ENCODE measurements around the gene RHBDL2. TPM values are rescaled to one million over a fixed set of nuclear protein-coding genes. Genes with fewer than 3 reads are reported as not detected.
A peak's percentile ranks its signal among the peaks of the same experiment; 100 is the strongest.
"Not testable (repeated sequence)": the region's sequence is repeated elsewhere in the genome, so short reads cannot be mapped to it uniquely, and the experiment has no call there.

Gene RHBDL2
- total RNA-seq, 1 donor from 2014 or later = not detected

GRCh38 chr1:38840281-38840680 lies 101.3 kb downstream of the RHBDL2 start:
- intact Hi-C loops (cut with micrococcal nuclease) = no loop called here
- DNase-seq = no peak
- ATAC-seq = no peak

DNA sequence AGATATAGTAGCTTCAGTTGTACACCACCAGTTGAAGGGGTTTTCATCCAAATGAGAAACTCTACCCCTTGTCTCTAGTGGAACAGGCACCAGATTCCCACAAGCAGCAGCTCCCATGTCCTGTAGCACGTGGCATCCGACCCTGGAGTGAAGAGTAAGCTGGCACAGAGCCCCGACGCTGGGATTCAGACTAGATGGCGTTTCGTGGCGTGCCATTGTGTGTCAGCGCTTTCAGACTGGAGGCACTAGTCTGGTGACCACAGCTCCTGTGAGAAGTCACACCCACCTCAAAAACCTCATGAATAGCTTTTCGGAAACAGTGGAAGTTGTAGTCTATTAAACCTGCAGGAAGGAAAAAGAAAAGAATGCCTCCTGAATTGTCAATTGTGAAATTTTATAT lies 102.3 kb downstream of the RHBDL2 start:
- ATAC-seq = peak; percentile 83
- peak; percentile 81 for DNase-seq

DNA sequence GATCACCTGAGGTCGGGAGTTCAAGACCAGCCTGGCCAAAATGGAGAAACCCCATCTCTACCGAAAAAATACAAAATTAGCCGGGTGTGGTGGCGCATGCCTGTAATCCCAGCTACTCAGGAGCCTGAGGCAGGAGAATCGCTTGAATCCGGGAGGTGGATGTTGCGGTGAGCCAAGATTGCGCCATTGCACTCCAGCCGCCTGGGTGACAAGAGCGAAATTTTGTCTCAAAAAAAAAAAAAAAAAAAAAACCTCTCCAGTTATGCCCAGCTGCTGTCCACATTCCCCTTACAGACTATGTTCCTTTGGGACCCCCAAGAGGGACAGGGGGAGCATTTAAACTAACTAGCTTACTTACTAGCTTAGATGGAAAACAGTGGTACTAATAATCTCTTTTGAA lies 105.3 kb downstream of the RHBDL2 start:
- intact Hi-C loops (cut with micrococcal nuclease) = loop anchor here (10.0 kb wide), 1 partner anchor 802 kb away; no protein-coding TSS in a partner anchor
- DNase-seq, ATAC-seq: not testable (repeated sequence)

More for the DNA sequence above, 102.3 kb downstream of the RHBDL2 start:
- intact Hi-C loops (cut with micrococcal nuclease) = loop anchor here (10.0 kb wide), 1 partner anchor 805 kb away; no protein-coding TSS in a partner anchor

Other genes with a start within 250 kb of the RHBDL2 start
- 23.2 TPM for gene RRAGC, start 82.1 kb downstream of the RHBDL2 start, total RNA-seq
- 16.7 TPM for gene MYCBP, start 68.5 kb downstream of the RHBDL2 start, total RNA-seq
- gene GJA9, start 60.2 kb downstream of the RHBDL2 start, total RNA-seq = not detected
- 66.4 TPM for gene AKIRIN1, start 49.4 kb upstream of the RHBDL2 start, total RNA-seq
- 782 TPM for gene NDUFS5, start 84.5 kb upstream of the RHBDL2 start, total RNA-seq

All from left ventricle myocardium superior (tissue), 1 donor.